Mesodermal cell (in vitro differentiated cells): ENCODE results near the gene GPC1. TPM values are rescaled to one million over a fixed set of nuclear protein-coding genes. Genes with fewer than 3 reads are reported as not detected.
"Not testable (repeated sequence)": the region's sequence is repeated elsewhere in the genome, so short reads cannot be mapped to it uniquely, and the experiment has no call there.

Experiments
- H3K27ac ChIP-seq: 2 replicates; pipeline ENCODE4 v1.7.0; 2013; ENCODE audit warnings: mild to moderate bottlenecking, low read depth, low read length, moderate library complexity; ENCODE audit not compliant: severe bottlenecking
- H3K36me3 ChIP-seq: 2 replicates; pipeline ENCODE4 v1.7.1; 2013; ENCODE audit warnings: mild to moderate bottlenecking, low read length, moderate library complexity; ENCODE audit not compliant: control insufficient read depth, insufficient read depth
- H3K4me1 ChIP-seq: one replicate; pipeline ENCODE4 v1.7.1; 2013; ENCODE audit warnings: mild to moderate bottlenecking, low read length; ENCODE audit not compliant: insufficient read depth, control insufficient read depth, poor library complexity, severe bottlenecking
- H3K4me3 ChIP-seq: 2 replicates; pipeline ENCODE4 v1.7.0; 2013; ENCODE audit warnings: low read length, control low read depth, mild to moderate bottlenecking; ENCODE audit not compliant: insufficient read depth, poor library complexity, severe bottlenecking; ENCODE audit errors: extremely low read depth
- H3K9me3 ChIP-seq: 2 replicates; pipeline ENCODE4 v1.7.1; 2013; ENCODE audit warnings: mild to moderate bottlenecking, low read length, moderate library complexity; ENCODE audit not compliant: control insufficient read depth
- WGBS, 2 experiments: methylation state at CpG; one replicate each; pipeline ENCODE4 v1.1.5; 2013; ENCODE audit warnings: missing lambda C conversion rate in 2 of 2; ENCODE audit not compliant: insufficient coverage in 2 of 2; 5-methylcytosine and 5-hydroxymethylcytosine counted together
- polyA plus RNA-seq, 2 experiments: library from polyadenylated mRNA; stranded (reverse); fragments of 50-300 nt; gene quantifications; one replicate each; pipeline ENCODE4 v1.2.3, GENCODE V29; 2013

Gene GPC1, protein sequence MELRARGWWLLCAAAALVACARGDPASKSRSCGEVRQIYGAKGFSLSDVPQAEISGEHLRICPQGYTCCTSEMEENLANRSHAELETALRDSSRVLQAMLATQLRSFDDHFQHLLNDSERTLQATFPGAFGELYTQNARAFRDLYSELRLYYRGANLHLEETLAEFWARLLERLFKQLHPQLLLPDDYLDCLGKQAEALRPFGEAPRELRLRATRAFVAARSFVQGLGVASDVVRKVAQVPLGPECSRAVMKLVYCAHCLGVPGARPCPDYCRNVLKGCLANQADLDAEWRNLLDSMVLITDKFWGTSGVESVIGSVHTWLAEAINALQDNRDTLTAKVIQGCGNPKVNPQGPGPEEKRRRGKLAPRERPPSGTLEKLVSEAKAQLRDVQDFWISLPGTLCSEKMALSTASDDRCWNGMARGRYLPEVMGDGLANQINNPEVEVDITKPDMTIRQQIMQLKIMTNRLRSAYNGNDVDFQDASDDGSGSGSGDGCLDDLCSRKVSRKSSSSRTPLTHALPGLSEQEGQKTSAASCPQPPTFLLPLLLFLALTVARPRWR
- 61.4 TPM for polyA plus RNA-seq (2013, experiment 1 of 2)
- polyA plus RNA-seq (2013, experiment 2 of 2), result 48.8 TPM

DNA sequence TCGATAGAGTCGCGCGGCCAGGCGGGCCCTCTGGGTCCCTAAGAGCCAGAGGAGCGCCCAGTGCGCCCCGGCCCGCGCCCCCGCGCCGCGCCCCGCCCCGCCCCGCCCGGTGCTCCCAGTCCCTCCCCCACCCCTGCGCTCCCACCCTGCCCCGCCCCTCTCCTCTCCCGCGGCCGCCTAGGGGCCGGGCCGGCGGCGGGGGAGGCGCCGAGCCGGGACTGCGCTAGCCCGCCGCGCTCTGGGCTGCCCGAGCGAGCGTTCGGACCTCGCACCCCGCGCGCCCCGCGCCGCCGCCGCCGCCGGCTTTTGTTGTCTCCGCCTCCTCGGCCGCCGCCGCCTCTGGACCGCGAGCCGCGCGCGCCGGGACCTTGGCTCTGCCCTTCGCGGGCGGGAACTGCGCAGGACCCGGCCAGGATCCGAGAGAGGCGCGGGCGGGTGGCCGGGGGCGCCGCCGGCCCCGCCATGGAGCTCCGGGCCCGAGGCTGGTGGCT lies at the start of gene GPC1:
TSS of gene GPC1 (plus strand) at position 207 of the 491 bp plus-strand sequence. CDS start at position 463, 256 bp downstream.
- Histone ChIP-seq H3K9me3 (no peaks in the 10 kb centered on the region), H3K4me3 (peak within 1 kb of the TSS; percentile 64), H3K27ac (peak within 1 kb of the TSS; percentile 23), H3K4me1 (peaks cover 12% of the 10 kb centered on the region), H3K36me3 (no peaks in the 10 kb centered on the region)
- WGBS, 2 experiments, result 0% methylated on average over 24 to 53 of the region's 77 CpGs

DNA sequence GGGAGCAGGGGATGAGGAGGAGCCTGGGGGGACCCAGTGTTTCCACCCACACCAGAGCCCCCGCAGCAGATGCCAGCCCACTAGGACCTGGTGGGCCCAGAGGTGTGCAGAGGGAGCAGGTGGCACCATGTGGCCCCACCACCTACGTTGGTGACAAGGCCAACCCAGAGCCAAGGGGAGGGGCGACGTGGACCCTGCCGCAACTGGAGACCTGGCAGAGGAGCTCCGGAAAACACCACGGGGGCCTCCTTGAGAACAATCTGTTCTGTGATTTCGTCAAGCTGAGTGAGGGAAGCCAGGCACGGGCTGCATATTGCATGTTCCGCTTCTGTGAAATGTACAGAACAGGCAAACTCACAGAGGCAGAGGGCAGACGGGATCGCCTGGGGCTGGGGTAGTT lies 49.1 kb upstream of the GPC1 start:
- H3K9me3 ChIP-seq, result no peaks in the 10 kb centered on the region
- H3K27ac ChIP-seq, result no peak overlapping the region
- H3K36me3 ChIP-seq, result no peaks in the 10 kb centered on the region
- H3K4me3 ChIP-seq, result no peak overlapping the region
- H3K4me1 ChIP-seq, result peaks cover 12% of the 10 kb centered on the region
- WGBS, 2 experiments, result 96 to 98% methylated on average over 11 of the region's 12 CpGs

DNA sequence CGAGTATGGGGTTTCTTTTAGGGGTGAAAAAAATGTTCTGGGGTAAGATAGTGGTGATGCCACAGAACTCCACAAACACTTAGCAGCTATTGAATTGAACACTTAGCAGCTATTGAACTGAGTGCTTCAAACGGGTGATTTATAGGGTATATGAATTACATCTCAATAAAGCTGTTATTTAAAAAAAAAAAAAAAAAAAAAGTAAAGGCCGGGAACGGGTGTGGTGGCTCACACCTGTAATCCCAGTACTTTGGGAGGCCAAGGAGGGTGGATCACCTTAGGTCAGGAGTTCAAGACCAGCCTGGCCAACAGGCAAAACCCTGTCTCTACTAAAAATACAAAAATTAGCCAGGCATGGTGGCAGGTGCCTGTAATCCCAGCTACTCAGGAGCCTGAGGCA lies 48.7 kb upstream of the GPC1 start:
- WGBS, 2 experiments, result 100% methylated on average over 1 of the region's 4 CpGs; no CpG with 5 or more reads in 1 of the 2 experiments
- H3K9me3 ChIP-seq, H3K36me3 ChIP-seq, H3K4me3 ChIP-seq, H3K27ac ChIP-seq: not testable (repeated sequence)
- H3K4me1 ChIP-seq, result peaks cover 12% of the 10 kb centered on the region

DNA sequence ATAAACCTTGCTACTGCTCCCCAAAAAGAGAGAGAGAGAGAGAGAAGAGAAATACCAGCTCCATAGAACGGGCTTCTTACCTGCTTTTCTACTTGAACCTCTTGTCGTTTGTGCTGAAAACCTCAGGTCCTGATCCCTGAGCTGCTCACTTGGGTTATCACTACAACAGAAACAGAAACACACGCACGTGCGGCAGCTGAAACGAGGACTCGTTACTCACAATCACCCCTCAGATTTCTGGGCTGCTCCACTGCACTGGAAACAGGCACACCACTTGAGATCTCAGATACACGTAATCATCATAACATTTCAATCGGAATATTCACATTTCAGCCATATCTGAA lies 48.2 kb upstream of the GPC1 start:
- 87 to 95% methylated on average over 4 to 9 of the region's 9 CpGs for WGBS, 2 experiments
- Histone ChIP-seq H3K9me3 (no peaks in the 10 kb centered on the region), H3K27ac (peak overlapping the region; percentile 45), H3K36me3 (no peaks in the 10 kb centered on the region), H3K4me3 (no peak overlapping the region), H3K4me1 (peaks cover 17% of the 10 kb centered on the region)

DNA sequence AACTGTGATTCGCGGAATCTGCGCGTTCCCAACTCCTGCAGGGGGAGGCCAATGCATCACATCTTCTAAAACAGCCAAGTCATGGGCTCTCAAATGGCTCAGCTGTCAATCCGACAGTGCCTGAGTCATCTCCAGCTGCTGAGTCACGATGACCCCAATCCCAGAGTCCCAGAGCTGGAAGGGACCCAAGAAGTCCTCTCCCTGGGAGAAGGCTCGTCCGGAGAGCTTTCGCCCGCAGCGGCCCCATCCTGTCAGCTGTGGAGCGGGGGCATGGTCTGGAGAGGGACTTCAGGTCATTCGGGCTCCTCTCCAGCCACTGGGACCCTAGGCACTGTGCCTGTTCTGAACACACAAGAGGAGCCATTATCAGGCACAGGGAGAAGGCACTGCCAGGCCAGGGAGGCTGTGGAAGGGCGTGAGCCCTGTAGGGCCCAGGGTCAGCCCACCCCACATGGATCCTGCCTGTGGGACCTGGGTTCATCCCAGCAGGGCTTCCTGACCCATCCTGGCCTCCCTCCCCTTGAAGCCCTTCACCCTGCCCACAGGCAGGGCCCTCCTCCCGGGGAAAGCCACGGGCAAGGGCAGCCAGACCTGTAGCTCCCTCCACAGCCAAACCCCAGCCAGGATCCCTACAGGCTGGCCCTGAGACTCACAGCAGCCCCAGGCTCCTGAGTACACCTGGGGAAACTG lies 47.6 kb upstream of the GPC1 start:
- WGBS, 2 experiments, result 88 to 93% methylated on average over 15 to 16 of the region's 16 CpGs
- Histone ChIP-seq H3K4me3 (no peak overlapping the region), H3K36me3 (no peaks in the 10 kb centered on the region), H3K4me1 (peaks cover 22% of the 10 kb centered on the region), H3K27ac (peak overlapping the region; percentile 45), H3K9me3 (no peaks in the 10 kb centered on the region)

DNA sequence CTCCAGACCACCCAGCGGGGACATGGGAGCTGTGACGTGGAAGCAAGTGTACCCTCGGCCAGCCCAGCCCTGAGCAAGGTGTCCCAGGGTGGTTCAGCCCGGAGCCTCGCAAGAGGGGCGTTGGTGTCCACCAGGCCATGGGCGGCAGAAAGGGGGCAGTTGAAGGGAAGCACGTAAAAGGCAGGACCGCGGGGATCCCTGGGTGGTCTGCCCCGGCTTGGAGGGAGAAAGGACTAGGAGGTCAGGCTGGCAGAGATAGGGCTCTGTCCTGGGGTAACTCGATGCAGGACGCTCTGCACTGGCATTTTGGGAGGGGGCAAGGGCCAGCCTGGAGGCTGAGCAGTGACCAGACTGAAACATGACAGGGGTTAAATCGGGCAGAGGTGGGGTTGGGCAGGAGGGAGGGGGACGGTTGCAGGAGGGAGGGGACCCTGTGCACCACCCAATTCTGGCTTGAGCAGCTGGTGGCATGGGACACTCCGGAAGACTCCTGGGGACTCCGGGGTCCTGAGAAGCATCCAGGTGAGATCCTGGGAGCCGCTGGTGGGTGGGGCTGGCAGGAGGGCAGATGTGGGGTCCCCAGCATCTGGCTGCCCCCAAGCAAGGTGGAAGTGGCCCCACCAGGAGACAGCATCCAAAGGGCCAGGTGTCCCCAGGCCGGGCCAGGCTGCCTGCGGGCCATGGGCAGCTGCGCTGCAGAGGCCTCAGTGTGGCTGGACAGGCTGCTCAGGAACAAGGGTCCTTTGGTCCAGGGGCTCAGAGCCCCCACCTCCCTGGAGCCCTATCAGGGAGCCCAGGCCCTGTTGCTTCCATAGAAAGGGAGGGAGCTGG lies 46.8 kb upstream of the GPC1 start:
- H3K4me1 ChIP-seq, result peaks cover 22% of the 10 kb centered on the region

DNA sequence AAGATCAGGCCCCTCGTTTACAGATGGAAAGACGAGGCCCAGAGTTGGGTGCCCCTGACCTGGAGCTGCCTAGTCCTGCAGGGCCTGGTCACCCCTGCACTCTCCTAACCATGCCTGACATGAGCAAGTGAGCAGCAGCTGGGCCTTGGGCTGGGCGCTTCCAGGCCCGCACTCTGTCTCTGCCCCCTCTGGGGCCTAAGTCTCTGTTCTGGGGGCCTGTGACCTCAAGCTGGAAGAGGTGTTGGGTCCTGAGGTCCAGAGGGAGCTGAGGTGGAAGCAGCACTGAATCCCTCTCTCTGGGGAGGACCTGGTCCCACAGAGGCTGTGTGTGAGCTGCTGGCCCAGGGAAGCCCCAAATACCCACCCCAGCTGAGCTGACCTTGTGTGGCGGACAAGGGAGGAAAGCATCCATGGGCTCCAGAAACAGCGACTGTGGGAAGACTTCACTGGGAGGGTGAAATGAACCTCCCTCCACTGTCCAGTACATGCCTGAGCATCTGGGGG lies 46.1 kb upstream of the GPC1 start:
- Histone ChIP-seq H3K4me1 (peaks cover 22% of the 10 kb centered on the region), H3K27ac (no peak overlapping the region), H3K36me3 (no peaks in the 10 kb centered on the region), H3K4me3 (no peak overlapping the region), H3K9me3 (no peaks in the 10 kb centered on the region)
- 86 to 100% methylated on average over 1 to 5 of the region's 6 CpGs for WGBS, 2 experiments

More for the DNA sequence above, 46.8 kb upstream of the GPC1 start:
- 93 to 96% methylated on average over 17 to 20 of the region's 21 CpGs for WGBS, 2 experiments
- H3K9me3 ChIP-seq, result no peaks in the 10 kb centered on the region
- no peak overlapping the region for H3K4me3 ChIP-seq
- H3K36me3 ChIP-seq, result no peaks in the 10 kb centered on the region
- no peak overlapping the region for H3K27ac ChIP-seq

DNA sequence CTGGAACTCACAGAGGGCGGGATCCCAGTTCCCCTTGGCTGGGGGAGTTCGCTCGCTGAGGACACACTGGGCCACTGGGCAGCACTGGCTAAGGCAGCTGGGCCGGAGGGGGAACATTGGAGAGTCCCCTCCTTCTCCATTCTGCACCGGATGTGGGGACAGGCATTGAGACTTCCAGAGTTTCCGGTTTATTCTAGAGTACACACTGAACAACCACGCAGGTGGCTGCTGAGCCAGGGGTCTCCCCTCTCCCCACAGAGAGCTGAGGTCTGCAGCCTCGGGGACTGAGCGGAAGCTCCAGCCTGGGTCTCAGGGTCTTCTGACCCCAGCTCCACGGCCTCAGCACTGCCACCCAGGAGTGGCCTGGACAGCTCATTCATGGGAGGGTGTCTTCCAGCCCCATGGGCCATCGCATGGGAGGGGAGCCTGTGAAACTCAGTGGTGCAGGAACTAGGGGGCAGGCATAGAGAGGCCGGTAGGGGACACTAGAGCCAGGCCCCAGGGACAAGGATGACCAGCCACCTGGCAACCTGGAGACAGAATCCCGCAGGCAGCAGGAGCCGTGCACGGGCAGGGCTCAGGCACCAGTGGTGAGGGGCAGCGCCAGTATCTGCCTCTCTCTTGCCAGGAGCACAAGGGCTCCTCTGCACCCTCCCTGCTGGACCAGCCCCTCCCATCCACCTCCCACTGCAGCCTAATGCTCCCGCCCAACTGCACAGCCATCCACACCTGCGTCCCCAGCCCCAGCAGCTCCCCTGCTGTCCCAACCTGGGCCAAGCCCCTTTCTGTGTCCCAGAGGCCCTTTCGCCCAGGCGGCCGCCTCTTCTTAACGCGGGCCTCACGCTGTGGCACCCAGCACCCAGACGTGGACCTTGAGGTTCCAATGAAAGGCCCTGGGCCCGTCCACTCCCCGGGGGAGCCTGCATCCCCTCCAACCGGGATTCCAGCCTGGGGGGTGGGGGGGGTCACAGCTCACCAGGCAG lies 45.1 kb upstream of the GPC1 start:
- no peaks in the 10 kb centered on the region for H3K36me3 ChIP-seq
- no peak overlapping the region for H3K4me3 ChIP-seq
- 93 to 95% methylated on average over 24 to 28 of the region's 28 CpGs for WGBS, 2 experiments
- no peak overlapping the region for H3K27ac ChIP-seq
- no peaks in the 10 kb centered on the region for H3K9me3 ChIP-seq
- peaks cover 22% of the 10 kb centered on the region for H3K4me1 ChIP-seq

DNA sequence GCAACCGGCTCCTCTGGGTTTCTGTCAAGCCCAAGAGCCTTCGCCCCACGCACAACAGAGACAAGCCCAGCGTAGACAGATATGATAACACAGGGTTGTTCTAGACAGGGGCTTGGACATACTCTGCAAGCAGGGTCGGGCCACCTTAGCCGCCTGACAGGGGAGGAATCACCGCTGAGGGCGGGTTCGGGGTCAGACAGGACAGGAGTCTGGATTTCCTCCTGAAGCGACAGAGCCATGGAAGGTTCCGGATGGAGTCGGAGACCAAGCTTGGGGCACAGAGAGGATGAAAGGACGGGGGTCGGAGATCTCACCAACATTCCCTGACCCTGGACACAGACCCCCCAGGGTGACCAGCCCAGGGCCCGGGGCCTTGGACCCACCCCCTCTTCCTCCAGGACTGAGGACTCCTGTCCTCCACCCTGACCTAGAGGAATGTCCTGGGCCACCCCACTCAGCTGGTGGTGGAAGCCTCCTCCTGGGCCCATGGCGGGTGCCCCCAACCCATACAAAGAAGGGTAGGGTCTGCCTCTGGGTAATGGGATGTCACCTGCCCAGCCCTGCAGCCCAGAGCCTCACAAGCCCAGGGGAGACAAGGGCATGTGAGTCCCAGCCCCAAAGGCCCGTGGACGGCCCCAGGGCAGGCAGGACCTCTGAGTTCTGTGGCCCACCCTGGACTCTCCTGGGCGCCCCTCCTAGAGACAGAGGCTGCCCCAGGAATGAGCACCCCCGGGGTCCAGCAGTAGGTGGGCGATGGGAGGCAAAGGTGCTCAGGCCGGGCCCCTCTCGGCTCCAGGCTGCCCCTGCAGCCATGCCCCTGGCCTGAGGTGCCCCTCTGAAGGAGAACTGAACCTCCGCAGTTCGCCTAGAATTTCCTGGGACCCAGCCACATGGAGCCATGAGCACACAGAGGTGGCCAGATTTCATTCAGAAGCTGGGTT lies 44.1 kb upstream of the GPC1 start:
- H3K27ac ChIP-seq, result no peak overlapping the region
- H3K4me3 ChIP-seq, result no peak overlapping the region
- H3K4me1 ChIP-seq, result peaks cover 22% of the 10 kb centered on the region
- no peaks in the 10 kb centered on the region for H3K36me3 ChIP-seq
- 89 to 95% methylated on average over 21 to 22 of the region's 25 CpGs for WGBS, 2 experiments
- no peaks in the 10 kb centered on the region for H3K9me3 ChIP-seq
